ENCODE measurements around the gene SVIL. TPM values are rescaled to one million over a fixed set of nuclear protein-coding genes. Genes with fewer than 3 reads are reported as not detected.

The SVIL gene
- total and polyA plus RNA-seq, 2 of the 13 experiments (the other 11 are each of a cell fraction or from before 2014, with no cell fraction given): 3.9 to 12.1 TPM

GRCh38 chr10:29618341-29619171 lies 16.2 kb downstream of the SVIL start (continued):
- TF ChIP-seq ZNF407 (CRISPR knock-in tag; IDR thresholded peaks at IDR 0.05; ENCODE audit: not compliant biosample characterization) (no peak), ZXDC (CRISPR knock-in tag; IDR thresholded peaks at IDR 0.05) (peak; percentile 55; the same call in 1 of the 2 replicates), SP1 (IDR thresholded peaks at IDR 0.05) (no peak), SP1 (CRISPR knock-in tag; IDR thresholded peaks at IDR 0.05) (no peak), TBX2 (CRISPR knock-in tag; IDR thresholded peaks at IDR 0.05; ENCODE audit: borderline replicate concordance) (peak; percentile 89), NCOA2 (CRISPR knock-in tag; IDR thresholded peaks at IDR 0.05) (no peak; the same call in 1 of the 2 replicates), HIC2 (CRISPR knock-in tag; IDR thresholded peaks at IDR 0.05; ENCODE audit: low read depth) (no peak), ZNF724P (CRISPR knock-in tag; IDR thresholded peaks at IDR 0.05; ENCODE audit: borderline replicate concordance) (no peak), NFE2L2 (IDR thresholded peaks at IDR 0.05; ENCODE audit: low read length) (no peak), CBX2 (IDR thresholded peaks at IDR 0.05; ENCODE audit: low read depth, low read length) (no peak), CBX2 (CRISPR knock-in tag; IDR thresholded peaks at IDR 0.05; ENCODE audit: low read depth) (no peak), ZBTB4 (CRISPR knock-in tag; IDR thresholded peaks at IDR 0.05; ENCODE audit: borderline replicate concordance) (no peak)
